ENCODE data around the gene ZFHX3.

GRCh38 chr16:72974142-72974769 is 73.7 kb downstream of the ZFHX3 start:
- TF ChIP-seq CTCF (IDR thresholded peaks at IDR 0.05; ENCODE audit: low read depth, low read length) (no peak), EZH2phosphoT487 (IDR thresholded peaks at IDR 0.05; ENCODE audit: low read depth) (no peak)
